ENCODE data around the gene TRAPPC10. TPM values are rescaled to one million over a fixed set of nuclear protein-coding genes. Genes with fewer than 3 reads are reported as not detected.

The TRAPPC10 gene
- total RNA-seq, 2 donors from 2014 or later = 10.9 to 26.4 TPM

GRCh38 chr21:44057960-44058651 is 46.0 kb downstream of the TRAPPC10 start:
- Histone ChIP-seq H3K27me3 (no peaks in the 10 kb centered on the region), H3K4me1 (no peaks in the 10 kb centered on the region), H3K9me3 (no peaks in the 10 kb centered on the region), H3K27ac (no peak overlapping the region), H3K36me3 (replicated peaks in 1 of 2; ENCODE audit: insufficient read depth in 1 of 2, low read depth in 2 of 2) (peaks cover 0 to 2% of the 10 kb centered on the region in 2 donors), H3K4me3 (no peak overlapping the region)
- DNase-seq = no peak
- TF ChIP-seq POLR2A (IDR thresholded peaks at IDR 0.05) (no peak), CTCF (IDR thresholded peaks at IDR 0.05) (no peak)
- no peak for ATAC-seq
- WGBS, 2 donors = 94% methylated on average over 15 of the region's 15 CpGs
- intact Hi-C loops (cut with DNase I) = no loop called here

GRCh38 chr21:44058652-44058964 is 46.5 kb downstream of the TRAPPC10 start:
- ATAC-seq (no peak), DNase-seq (no peak)
- H3K4me3 ChIP-seq = no peak overlapping the region
- no peaks in the 10 kb centered on the region for H3K9me3 ChIP-seq
- intact Hi-C loops (cut with DNase I) = no loop called here
- no peaks in the 10 kb centered on the region for H3K4me1 ChIP-seq
- 91 to 92% methylated on average over 12 of the region's 12 CpGs for WGBS, 2 donors
- TF ChIP-seq POLR2A (IDR thresholded peaks at IDR 0.05) (no peak), CTCF (IDR thresholded peaks at IDR 0.05) (no peak)
- H3K27ac ChIP-seq = no peak overlapping the region
- H3K27me3 ChIP-seq = no peaks in the 10 kb centered on the region
- peaks cover 0 to 6% of the 10 kb centered on the region in 2 donors for H3K36me3 ChIP-seq (replicated peaks in 1 of 2; ENCODE audit: insufficient read depth in 1 of 2, low read depth in 2 of 2)

- H3K27me3 ChIP-seq = no peaks in the 10 kb centered on the region
- TF ChIP-seq POLR2A (IDR thresholded peaks at IDR 0.05) (no peak), CTCF (IDR thresholded peaks at IDR 0.05) (no peak)
- 88 to 90% methylated on average over 17 of the region's 17 CpGs for WGBS, 2 donors
- intact Hi-C loops (cut with DNase I) = no loop called here
- H3K4me1 ChIP-seq = no peaks in the 10 kb centered on the region
- ATAC-seq = no peak
- no peak for DNase-seq
- peaks cover 0 to 9% of the 10 kb centered on the region in 2 donors for H3K36me3 ChIP-seq (replicated peaks in 1 of 2; ENCODE audit: insufficient read depth in 1 of 2, low read depth in 2 of 2)
- no peak overlapping the region for H3K27ac ChIP-seq
- no peak overlapping the region for H3K4me3 ChIP-seq
- no peaks in the 10 kb centered on the region for H3K9me3 ChIP-seq
Observed at GRCh38 chr21:44058981-44059380, 46.9 kb downstream of the TRAPPC10 start.

- H3K4me3 ChIP-seq = no peak overlapping the region
- 82 to 99% methylated on average over 4 of the region's 4 CpGs for WGBS, 2 donors
- DNase-seq (no peak), ATAC-seq (no peak)
- intact Hi-C loops (cut with DNase I) = no loop called here
- H3K36me3 ChIP-seq (replicated peaks in 1 of 2; ENCODE audit: insufficient read depth in 1 of 2, low read depth in 2 of 2) = peaks cover 0 to 10% of the 10 kb centered on the region in 2 donors
- no peak overlapping the region for H3K27ac ChIP-seq
- TF ChIP-seq CTCF (IDR thresholded peaks at IDR 0.05) (no peak), POLR2A (IDR thresholded peaks at IDR 0.05) (no peak)
- no peaks in the 10 kb centered on the region for H3K9me3 ChIP-seq
- no peaks in the 10 kb centered on the region for H3K4me1 ChIP-seq
- H3K27me3 ChIP-seq = no peaks in the 10 kb centered on the region
Observed at GRCh38 chr21:44059710-44060109, 47.6 kb downstream of the TRAPPC10 start.

GRCh38 chr21:44062380-44062779 is 50.3 kb downstream of the TRAPPC10 start:
- peaks cover 0 to 10% of the 10 kb centered on the region in 2 donors for H3K36me3 ChIP-seq (replicated peaks in 1 of 2; ENCODE audit: insufficient read depth in 1 of 2, low read depth in 2 of 2)
- TF ChIP-seq POLR2A (IDR thresholded peaks at IDR 0.05) (no peak), CTCF (IDR thresholded peaks at IDR 0.05) (no peak)
- no peak overlapping the region for H3K27ac ChIP-seq
- no peak for DNase-seq
- WGBS, 2 donors = 93 to 97% methylated on average over 5 to 6 of the region's 7 CpGs
- no peak overlapping the region for H3K4me3 ChIP-seq
- ATAC-seq = no peak
- no peaks in the 10 kb centered on the region for H3K4me1 ChIP-seq
- intact Hi-C loops (cut with DNase I) = no loop called here
- H3K27me3 ChIP-seq = no peaks in the 10 kb centered on the region
- H3K9me3 ChIP-seq = no peaks in the 10 kb centered on the region
